Memory B cell (primary cell): ENCODE measurements around the gene KCTD18.

Experiments used
- ATAC-seq: fragments of 150-1000 bp; cut with Tn5 transposase; 2 replicates; pipeline ENCODE4 v1.10.0; 2021; ENCODE audit warnings: low read depth, mild to moderate bottlenecking, moderate library complexity
- DNase-seq, 2 donors: peaks; one replicate each; pipeline ENCODE4 v3.0.0; 2022; ENCODE audit warnings: low spot score in 2 of 2
- H3K27ac Mint-ChIP-seq: one replicate; pipeline ENCODE4 v1.8.0; 2022; ENCODE audit warnings: mild to moderate bottlenecking, moderate library complexity, mixed read lengths
- H3K27me3 Mint-ChIP-seq: one replicate; pipeline ENCODE4 v1.8.0; 2022; ENCODE audit warnings: mixed read lengths
- H3K36me3 Mint-ChIP-seq: one replicate; pipeline ENCODE4 v1.8.0; 2022; ENCODE audit warnings: mild to moderate bottlenecking, mixed read lengths
- H3K4me1 Mint-ChIP-seq: one replicate; pipeline ENCODE4 v1.8.0; 2022; ENCODE audit warnings: mixed read lengths
- H3K4me3 Mint-ChIP-seq: one replicate; pipeline ENCODE4 v1.8.0; 2022; ENCODE audit warnings: mild to moderate bottlenecking, moderate library complexity, mixed read lengths
- H3K9me3 Mint-ChIP-seq: one replicate; pipeline ENCODE4 v1.8.0; 2022; ENCODE audit warnings: mixed read lengths

Gene KCTD18

GRCh38 chr2:200475795-200476194 is 34.1 kb downstream of the KCTD18 start:
- Mint-ChIP-seq H3K36me3 (no peaks in the 10 kb centered on the region), H3K4me1 (peaks cover 4% of the 10 kb centered on the region), H3K9me3 (no peaks in the 10 kb centered on the region), H3K4me3 (no peak overlapping the region), H3K27ac (no peak overlapping the region), H3K27me3 (no peaks in the 10 kb centered on the region)
- DNase-seq (no peak), ATAC-seq (no peak)

GRCh38 chr2:200472853-200473464 is 36.9 kb downstream of the KCTD18 start:
- Mint-ChIP-seq H3K9me3 (no peaks in the 10 kb centered on the region), H3K4me3 (no peak overlapping the region), H3K27me3 (no peaks in the 10 kb centered on the region), H3K36me3 (no peaks in the 10 kb centered on the region), H3K27ac (no peak overlapping the region), H3K4me1 (peaks cover 4% of the 10 kb centered on the region)
- DNase-seq (no peak), ATAC-seq (no peak)

GRCh38 chr2:200471928-200472645 is 37.8 kb downstream of the KCTD18 start:
- Mint-ChIP-seq H3K36me3 (no peaks in the 10 kb centered on the region), H3K9me3 (no peaks in the 10 kb centered on the region), H3K27me3 (no peaks in the 10 kb centered on the region), H3K4me1 (peaks cover 6% of the 10 kb centered on the region), H3K27ac (no peak overlapping the region), H3K4me3 (no peak overlapping the region)
- DNase-seq (no peak), ATAC-seq (no peak)

GRCh38 chr2:200471324-200471848 is 38.5 kb downstream of the KCTD18 start:
- no peaks in the 10 kb centered on the region for H3K27me3 Mint-ChIP-seq
- peak; percentile 71 for ATAC-seq
- peak; percentile 23 to 33 for DNase-seq
- H3K36me3 Mint-ChIP-seq = no peaks in the 10 kb centered on the region
- no peaks in the 10 kb centered on the region for H3K9me3 Mint-ChIP-seq
- H3K4me3 Mint-ChIP-seq = no peak overlapping the region
- H3K4me1 Mint-ChIP-seq = peaks cover 8% of the 10 kb centered on the region
- H3K27ac Mint-ChIP-seq = peak overlapping the region; percentile 7

GRCh38 chr2:200470230-200470629 is 39.6 kb downstream of the KCTD18 start:
- H3K4me1 Mint-ChIP-seq = peaks cover 8% of the 10 kb centered on the region
- H3K27me3 Mint-ChIP-seq = no peaks in the 10 kb centered on the region
- no peaks in the 10 kb centered on the region for H3K9me3 Mint-ChIP-seq
- H3K27ac Mint-ChIP-seq = no peak overlapping the region
- no peaks in the 10 kb centered on the region for H3K36me3 Mint-ChIP-seq
- no peak for DNase-seq
- ATAC-seq = no peak
- H3K4me3 Mint-ChIP-seq = no peak overlapping the region

- no peaks in the 10 kb centered on the region for H3K36me3 Mint-ChIP-seq
- H3K4me3 Mint-ChIP-seq = no peak overlapping the region
- no peak for ATAC-seq
- no peak overlapping the region for H3K27ac Mint-ChIP-seq
- peaks cover 8% of the 10 kb centered on the region for H3K4me1 Mint-ChIP-seq
- H3K27me3 Mint-ChIP-seq = no peaks in the 10 kb centered on the region
- no peaks in the 10 kb centered on the region for H3K9me3 Mint-ChIP-seq
- DNase-seq = no peak
Observed at GRCh38 chr2:200469708-200470211, 40.1 kb downstream of the KCTD18 start.

GRCh38 chr2:200467806-200468681 is 41.8 kb downstream of the KCTD18 start:
- no peaks in the 10 kb centered on the region for H3K9me3 Mint-ChIP-seq
- no peak overlapping the region for H3K27ac Mint-ChIP-seq
- no peaks in the 10 kb centered on the region for H3K36me3 Mint-ChIP-seq
- ATAC-seq (no peak), DNase-seq (no peak)
- H3K27me3 Mint-ChIP-seq = no peaks in the 10 kb centered on the region
- H3K4me3 Mint-ChIP-seq = no peak overlapping the region
- peaks cover 11% of the 10 kb centered on the region for H3K4me1 Mint-ChIP-seq

- peak; percentile 64 for ATAC-seq
- H3K4me1 Mint-ChIP-seq = peaks cover 11% of the 10 kb centered on the region
- no peaks in the 10 kb centered on the region for H3K27me3 Mint-ChIP-seq
- DNase-seq = no peak
- peak overlapping the region; percentile 61 for H3K27ac Mint-ChIP-seq
- H3K36me3 Mint-ChIP-seq = no peaks in the 10 kb centered on the region
- H3K9me3 Mint-ChIP-seq = no peaks in the 10 kb centered on the region
- H3K4me3 Mint-ChIP-seq = peak overlapping the region; percentile 85
Observed at GRCh38 chr2:200466425-200467418, 43.1 kb downstream of the KCTD18 start.

GRCh38 chr2:200463452-200463851 is 46.4 kb downstream of the KCTD18 start:
- Mint-ChIP-seq H3K36me3 (no peaks in the 10 kb centered on the region), H3K4me3 (no peak overlapping the region), H3K9me3 (no peaks in the 10 kb centered on the region), H3K4me1 (peaks cover 7% of the 10 kb centered on the region), H3K27me3 (no peaks in the 10 kb centered on the region), H3K27ac (no peak overlapping the region)
- ATAC-seq = peak; percentile 56
- DNase-seq = no peak

- ATAC-seq (no peak), DNase-seq (no peak)
- H3K9me3 Mint-ChIP-seq = no peaks in the 10 kb centered on the region
- H3K27me3 Mint-ChIP-seq = no peaks in the 10 kb centered on the region
- H3K27ac Mint-ChIP-seq = no peak overlapping the region
- peaks cover 5% of the 10 kb centered on the region for H3K4me1 Mint-ChIP-seq
- H3K4me3 Mint-ChIP-seq = no peak overlapping the region
- no peaks in the 10 kb centered on the region for H3K36me3 Mint-ChIP-seq
Observed at GRCh38 chr2:200461846-200462710, 47.8 kb downstream of the KCTD18 start.

GRCh38 chr2:200459101-200459500 is 50.8 kb downstream of the KCTD18 start:
- ATAC-seq (no peak), DNase-seq (no peak)
- no peaks in the 10 kb centered on the region for H3K27me3 Mint-ChIP-seq
- no peak overlapping the region for H3K4me3 Mint-ChIP-seq
- no peaks in the 10 kb centered on the region for H3K9me3 Mint-ChIP-seq
- H3K4me1 Mint-ChIP-seq = peaks cover 18% of the 10 kb centered on the region
- no peaks in the 10 kb centered on the region for H3K36me3 Mint-ChIP-seq
- no peak overlapping the region for H3K27ac Mint-ChIP-seq

GRCh38 chr2:200456567-200456966 is 53.3 kb downstream of the KCTD18 start:
- no peak overlapping the region for H3K4me3 Mint-ChIP-seq
- H3K27me3 Mint-ChIP-seq = no peaks in the 10 kb centered on the region
- DNase-seq (no peak), ATAC-seq (no peak)
- no peaks in the 10 kb centered on the region for H3K36me3 Mint-ChIP-seq
- no peak overlapping the region for H3K27ac Mint-ChIP-seq
- peaks cover 16% of the 10 kb centered on the region for H3K4me1 Mint-ChIP-seq
- no peaks in the 10 kb centered on the region for H3K9me3 Mint-ChIP-seq
